Measurements from ENCODE around the gene EREG.

DNA sequence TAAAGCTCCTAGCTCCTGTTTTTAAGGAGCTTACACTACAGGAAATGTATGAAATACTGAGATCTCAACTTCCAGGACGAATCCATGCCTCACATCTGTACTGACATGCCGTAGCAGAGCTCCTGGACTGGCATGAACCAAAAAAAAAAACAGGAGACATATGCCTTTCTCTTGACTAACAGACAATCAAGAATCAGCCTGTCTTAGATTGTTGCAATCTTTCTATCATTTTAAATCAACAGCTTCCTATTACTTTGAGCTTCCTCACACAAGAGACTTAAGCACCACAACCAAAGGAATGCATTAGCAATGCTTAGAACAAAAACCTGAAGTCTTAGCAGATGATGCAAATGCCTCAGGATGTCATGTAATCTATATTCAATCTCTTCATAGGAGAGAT is 45.3 kb downstream of the EREG start:
- no peak for TF ChIP-seq POLR2AphosphoS5 (IDR thresholded peaks at IDR 0.05)
- TF ChIP-seq, protein P1, sequence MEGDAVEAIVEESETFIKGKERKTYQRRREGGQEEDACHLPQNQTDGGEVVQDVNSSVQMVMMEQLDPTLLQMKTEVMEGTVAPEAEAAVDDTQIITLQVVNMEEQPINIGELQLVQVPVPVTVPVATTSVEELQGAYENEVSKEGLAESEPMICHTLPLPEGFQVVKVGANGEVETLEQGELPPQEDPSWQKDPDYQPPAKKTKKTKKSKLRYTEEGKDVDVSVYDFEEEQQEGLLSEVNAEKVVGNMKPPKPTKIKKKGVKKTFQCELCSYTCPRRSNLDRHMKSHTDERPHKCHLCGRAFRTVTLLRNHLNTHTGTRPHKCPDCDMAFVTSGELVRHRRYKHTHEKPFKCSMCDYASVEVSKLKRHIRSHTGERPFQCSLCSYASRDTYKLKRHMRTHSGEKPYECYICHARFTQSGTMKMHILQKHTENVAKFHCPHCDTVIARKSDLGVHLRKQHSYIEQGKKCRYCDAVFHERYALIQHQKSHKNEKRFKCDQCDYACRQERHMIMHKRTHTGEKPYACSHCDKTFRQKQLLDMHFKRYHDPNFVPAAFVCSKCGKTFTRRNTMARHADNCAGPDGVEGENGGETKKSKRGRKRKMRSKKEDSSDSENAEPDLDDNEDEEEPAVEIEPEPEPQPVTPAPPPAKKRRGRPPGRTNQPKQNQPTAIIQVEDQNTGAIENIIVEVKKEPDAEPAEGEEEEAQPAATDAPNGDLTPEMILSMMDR (IDR thresholded peaks at IDR 0.05) = no peak
